Amniotic epithelial cell (primary cell): ENCODE data around the gene NFIC.
"Not testable (repeated sequence)": the region's sequence is repeated elsewhere in the genome, so short reads cannot be mapped to it uniquely, and the experiment has no call there.

Experiments used
- DNase-seq: peaks from one replicate; pipeline ENCODE4 v3.0.0-alpha.2; 2010; ENCODE audit warnings: low read depth

NFIC gene

DNA sequence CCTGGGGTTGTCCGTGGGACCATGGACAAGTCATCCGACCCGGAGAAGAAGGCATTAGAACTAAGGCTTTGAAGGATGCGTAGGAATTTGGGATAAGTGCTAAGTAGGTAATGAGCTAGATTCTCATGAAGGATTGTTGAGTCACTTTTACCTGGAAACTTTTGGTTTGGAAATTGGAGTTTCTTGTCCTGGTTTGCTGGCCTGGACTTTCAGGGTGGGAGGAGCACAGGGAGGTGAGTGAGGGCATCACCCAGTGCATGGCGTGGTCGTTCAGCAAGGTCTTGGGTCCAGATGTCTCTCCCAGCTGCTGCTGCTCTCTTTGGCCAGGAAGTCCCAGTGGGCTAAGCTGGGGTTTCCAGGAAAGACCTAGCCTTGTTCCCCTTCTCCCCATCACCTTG lies 7.6 kb downstream of the NFIC start:
- DNase-seq, result no peak

DNA sequence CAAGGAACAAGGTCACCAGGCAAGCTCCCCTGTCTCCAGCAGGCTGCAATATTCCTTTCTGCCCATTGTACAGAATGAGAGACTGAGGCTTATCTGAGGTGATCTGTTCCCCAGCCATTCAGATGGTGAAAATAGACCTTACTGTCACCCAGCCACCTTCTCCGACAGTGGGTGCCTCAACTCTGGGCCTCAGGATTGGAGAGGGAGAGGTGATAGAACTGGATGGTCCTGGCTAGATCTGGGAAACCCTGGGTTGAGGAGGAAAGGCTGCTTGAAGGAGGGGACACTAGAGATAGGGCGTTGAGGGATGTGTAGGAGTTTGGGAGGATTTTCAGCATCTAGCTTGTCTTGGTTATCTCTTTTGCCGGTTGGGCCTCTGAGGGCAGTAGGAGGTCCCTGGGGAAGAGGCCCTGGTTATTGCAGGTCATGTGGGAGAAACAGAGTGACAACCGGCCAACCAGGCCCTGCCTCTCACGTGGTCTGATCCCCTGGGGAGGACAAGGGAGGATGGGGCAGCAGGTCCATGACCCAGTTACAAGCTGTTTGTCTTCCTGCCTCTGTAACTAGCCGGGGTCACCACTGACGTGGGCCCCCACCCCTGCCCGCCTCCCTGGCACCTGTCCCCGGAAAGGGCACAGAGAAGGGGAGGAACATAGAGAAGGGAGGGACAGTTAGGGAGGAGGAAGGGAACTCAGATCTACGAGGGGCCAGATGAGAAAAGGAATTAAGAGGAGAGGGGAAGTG lies 8.2 kb downstream of the NFIC start:
- no peak for DNase-seq

GRCh38 chr19:3375221-3376090 lies 9.1 kb downstream of the NFIC start:
- no peak for DNase-seq

DNA sequence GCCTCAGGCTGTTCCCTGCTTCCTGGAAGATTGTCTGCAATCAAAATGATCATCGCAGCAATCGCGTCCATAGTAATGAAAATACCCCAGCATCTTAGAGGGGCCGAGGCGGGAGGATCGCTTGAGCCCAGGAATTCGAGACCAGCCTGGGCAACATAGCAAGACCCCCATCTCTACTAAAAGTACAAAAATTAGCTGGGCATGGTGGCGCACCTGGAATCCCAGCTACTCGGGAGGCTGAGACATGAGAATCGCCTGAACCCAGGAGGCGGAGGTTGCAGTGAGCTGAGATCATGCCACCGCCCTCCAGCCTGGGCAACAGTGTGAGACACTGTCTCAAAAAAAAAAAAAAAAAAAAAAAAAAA lies 9.7 kb downstream of the NFIC start:
- not testable (repeated sequence) for DNase-seq

DNA sequence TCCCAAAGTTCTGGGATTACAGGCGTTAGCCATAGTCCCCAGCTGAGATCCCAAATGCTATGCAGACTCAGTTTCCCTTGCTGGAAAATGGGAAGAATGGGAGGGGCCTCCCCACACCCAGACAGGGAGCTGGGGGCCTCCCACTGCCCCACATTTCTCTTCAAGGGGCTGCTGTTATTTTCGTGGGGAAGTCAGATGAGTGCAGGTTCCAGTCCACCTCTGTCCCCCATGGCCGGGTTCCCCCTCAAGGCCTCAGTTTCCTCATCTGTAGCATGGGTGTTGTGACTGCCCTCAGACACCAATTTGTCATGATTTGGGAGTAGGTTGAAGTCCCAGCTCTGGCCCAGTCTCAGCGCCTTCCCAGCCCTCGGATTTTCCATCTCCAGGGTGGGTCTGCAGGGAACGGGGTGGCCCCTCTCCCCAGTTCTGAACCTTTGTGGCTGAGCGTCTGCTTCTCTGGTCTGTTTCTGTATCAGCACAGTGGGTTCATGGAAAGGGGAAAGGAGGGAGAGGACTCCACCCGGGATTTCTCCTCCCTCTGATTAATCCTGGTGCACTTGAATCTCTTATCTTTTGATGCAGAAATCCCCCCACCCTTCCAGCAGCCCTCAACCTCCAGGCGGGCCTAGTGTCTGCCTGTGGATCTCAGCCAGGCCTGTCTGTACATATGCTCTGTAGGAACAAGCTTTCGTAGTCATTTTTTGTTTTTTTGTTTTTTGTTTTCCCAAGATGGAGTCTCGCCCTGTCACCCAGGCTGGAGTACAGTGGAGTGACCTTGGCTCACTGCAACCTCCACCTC lies 12.2 kb downstream of the NFIC start:
- peak; percentile 68 for DNase-seq

DNA sequence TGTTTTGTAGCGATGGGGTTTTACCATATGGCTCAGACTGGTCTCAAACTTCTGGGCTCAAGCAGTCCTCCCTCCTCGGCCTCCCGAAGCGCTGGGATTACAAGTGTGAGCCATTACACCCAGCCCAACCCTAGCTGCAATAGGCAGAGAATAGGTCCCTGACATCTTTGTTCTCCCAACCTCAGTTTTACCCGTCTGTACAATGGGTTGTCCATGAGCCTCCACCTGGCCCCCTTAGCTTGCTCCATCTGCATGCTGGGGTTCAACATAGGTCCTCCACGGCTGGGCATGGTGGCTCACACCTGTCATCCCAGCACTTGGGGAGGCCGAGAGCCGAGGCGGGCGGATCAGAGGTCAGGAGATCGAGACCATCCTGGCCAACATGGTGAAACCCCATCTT lies 14.4 kb downstream of the NFIC start:
- no peak for DNase-seq

DNA sequence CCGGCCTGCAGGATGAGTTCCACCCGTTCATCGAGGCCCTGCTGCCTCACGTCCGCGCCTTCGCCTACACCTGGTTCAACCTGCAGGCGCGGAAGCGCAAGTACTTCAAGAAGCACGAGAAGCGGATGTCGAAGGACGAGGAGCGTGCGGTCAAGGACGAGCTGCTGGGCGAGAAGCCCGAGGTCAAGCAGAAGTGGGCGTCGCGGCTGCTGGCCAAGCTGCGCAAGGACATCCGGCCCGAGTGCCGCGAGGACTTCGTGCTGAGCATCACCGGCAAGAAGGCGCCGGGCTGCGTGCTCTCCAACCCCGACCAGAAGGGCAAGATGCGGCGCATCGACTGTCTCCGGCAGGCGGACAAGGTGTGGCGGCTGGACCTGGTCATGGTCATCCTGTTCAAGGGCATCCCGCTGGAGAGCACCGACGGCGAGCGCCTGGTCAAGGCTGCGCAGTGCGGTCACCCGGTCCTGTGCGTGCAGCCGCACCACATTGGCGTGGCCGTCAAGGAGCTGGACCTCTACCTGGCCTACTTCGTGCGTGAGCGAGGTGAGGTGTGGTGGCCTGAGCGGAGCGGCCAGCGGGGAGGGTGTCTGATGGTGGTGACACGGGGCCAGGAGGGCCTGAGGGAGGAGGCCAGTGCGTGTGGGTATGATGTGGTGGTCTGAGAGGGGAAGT lies 15.5 kb downstream of the NFIC start:
- DNase-seq, result no peak

GRCh38 chr19:3382460-3383100 lies 16.2 kb downstream of the NFIC start:
- DNase-seq, result no peak

- DNase-seq, result no peak
Observed at GRCh38 chr19:3383121-3383722, 16.8 kb downstream of the NFIC start.

DNA sequence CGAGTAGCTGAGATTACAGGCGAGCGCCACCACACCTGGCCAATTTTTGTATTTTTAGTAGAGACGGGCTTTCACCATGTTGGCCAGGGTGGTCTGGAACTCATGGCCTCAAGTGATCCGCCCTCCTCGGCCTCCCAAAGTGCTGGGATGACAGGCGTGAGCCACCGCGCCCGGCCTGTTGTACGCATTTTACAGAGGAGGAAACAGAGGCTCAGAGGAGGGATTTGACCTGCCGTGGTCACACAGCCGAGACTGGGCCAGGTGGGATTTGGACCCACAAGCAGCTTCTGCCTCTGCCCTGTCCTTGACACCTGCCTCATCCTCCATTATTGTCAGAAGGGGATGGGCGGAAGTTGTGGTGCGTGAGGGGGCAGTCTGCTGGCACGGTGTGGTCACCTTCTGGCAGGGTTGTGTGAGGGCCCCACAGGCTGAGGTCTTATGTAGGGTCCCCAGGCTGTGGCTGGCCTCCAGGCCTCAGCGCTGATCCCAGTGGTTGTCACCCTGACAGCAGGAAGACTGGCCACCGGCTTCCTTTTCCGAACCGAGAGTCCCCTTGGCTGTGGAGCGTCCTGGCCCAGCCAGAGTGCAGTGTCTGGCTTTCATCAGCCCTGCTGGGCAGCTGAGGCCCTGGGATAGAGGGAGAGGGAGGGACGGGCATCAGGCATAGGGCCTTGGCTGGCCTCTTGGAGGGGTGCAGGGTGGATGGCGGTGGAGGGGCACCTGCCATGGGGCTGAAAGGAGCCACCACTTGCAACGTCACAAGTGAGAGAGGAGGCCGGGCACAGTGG lies 20.3 kb downstream of the NFIC start:
- no peak for DNase-seq

DNA sequence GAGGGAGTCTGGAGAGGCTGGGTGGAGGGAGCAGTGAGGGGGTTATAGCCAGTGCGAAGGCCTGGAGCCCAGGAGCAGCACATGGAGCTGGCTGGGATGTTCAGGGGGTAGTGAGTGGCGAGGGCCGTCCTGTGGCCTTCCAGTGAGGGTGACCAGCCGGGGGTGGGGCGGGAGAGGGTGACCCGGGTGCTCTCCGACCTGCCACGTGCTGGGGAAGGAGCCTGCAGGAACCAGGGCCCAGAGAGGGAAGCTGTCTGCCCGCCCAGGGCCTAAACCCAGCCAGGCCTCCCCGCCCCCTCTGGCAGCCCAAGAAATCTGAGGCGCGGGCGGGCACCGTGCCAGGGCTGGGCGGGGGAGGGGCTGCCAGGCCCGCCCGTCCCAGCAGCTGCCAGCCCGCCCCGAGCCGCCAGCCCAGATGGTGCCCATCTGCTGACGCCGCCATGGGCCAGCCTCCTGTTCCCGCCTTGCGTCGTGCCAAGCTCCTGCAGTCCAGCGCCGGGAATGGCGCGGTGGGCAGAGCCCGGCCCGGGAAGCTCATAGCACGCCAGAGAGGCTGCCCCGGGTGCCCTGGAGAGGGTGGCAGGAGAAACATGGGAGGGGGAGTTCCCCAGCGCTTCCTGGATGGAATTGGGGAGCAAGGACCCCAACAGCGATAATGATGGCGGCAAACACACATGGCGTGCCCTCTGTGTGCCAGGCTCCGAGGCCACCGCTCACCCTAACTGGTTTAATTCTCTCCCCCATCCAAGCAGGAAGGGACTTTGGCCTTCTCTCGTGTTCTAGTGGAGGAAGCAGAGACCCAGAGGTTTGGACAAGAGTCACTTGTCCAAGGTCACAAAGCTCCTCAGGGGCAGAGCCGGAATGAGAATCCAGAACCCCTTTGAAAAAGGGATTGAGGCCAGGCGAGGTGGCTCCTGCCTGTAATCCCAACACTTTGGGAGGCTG lies 21.5 kb downstream of the NFIC start:
- DNase-seq, result no peak

DNA sequence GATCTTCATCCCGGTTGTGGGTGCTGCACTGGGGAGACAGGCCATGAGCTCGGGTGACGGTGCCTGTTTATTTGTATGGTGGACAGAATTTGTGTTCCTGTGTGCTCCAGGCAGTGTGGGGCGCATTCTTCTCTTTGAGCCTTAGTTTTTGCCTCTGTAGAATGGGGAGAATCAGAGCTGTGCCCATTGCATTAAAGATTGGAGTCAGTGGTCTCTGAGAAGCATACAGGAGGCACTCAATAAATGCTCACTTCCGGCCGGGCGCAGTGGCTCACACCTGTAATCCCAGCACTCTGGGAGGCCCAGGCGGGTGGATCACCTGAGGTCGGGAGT lies 23.0 kb downstream of the NFIC start:
- no peak for DNase-seq

DNA sequence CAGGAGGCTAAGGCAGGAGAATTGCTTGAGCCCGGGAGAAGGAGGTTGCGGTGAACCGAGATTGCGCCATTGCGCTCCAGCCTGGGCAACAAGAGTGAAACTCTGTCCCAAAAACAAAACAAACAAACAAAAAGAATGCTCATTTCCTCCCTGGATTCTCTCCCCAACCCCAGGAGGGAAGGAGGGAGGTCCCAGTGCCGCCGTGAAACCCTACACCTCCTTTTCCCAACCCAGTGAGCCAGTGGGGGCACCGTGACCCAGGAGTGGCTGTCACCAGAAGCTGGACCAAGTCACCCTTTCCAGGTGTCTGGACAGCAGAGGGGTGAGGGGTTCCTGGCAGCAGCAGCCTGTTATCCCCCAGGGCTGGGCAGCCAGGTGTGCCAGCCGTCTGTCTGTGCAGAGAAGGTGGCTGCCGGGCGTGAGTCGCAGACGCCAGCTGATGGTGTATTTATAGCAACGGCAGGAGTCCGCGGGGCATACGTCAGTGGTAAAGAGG lies 23.5 kb downstream of the NFIC start:
- DNase-seq, result no peak

DNA sequence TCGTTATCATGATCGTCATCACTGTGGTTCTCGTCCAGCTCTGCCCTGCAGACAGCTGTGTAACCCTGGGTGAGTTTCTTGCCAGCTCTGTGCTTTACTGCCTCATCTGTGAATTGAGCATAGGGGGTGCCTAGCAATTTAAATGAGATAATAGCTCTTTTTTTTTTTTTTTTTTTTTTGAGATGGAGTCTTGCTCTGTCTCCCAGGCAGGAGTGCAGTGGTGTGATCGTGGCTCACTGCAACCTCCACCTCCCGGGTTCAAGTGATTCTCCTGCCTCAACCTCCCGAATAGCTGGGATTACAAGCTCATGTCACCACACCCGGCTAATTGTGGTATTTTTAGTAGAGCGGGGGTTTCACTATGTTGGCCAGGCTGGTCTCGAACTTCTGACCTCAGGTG lies 25.5 kb downstream of the NFIC start:
- DNase-seq, result not testable (repeated sequence)

DNA sequence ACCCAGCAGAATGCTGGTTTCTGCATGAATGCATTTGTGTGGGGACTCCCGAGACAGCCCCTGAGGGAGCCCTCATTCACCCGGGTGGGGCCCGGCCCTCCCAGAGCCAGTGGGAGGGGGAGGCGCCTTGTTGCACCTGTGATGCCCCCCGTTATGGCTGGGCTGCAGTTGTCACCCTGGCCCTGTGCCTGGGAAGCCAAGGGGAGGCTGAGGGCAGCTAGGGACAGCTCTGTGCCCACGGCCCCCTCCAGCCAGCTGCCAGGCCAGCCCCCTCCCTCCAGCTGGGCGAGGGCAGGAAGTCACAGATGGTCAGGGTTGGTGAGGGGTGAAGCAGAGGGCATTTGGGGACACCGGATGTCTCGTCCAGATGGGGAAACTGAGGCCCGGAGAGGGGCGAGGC lies 26.1 kb downstream of the NFIC start:
- no peak for DNase-seq

- DNase-seq, result peak; percentile 32
Observed at GRCh38 chr19:3396881-3397265, 30.5 kb downstream of the NFIC start.

GRCh38 chr19:3397266-3398022 lies 31.1 kb downstream of the NFIC start:
- no peak for DNase-seq

- no peak for DNase-seq
Observed at GRCh38 chr19:3398114-3398899, 31.9 kb downstream of the NFIC start.
